HG02884 (cell line): ENCODE results near the gene CETP.
"Not testable (repeated sequence)": the region's sequence is repeated elsewhere in the genome, so short reads cannot be mapped to it uniquely, and the experiment has no call there.

Experiments
- ATAC-seq: cut with Tn5 transposase; IDR thresholded peaks from one replicate; pipeline ENCODE4 v1.9.1; 2021; ENCODE audit warnings: mild to moderate bottlenecking, moderate library complexity; ENCODE audit not compliant: unreplicated experiment

Gene CETP

DNA sequence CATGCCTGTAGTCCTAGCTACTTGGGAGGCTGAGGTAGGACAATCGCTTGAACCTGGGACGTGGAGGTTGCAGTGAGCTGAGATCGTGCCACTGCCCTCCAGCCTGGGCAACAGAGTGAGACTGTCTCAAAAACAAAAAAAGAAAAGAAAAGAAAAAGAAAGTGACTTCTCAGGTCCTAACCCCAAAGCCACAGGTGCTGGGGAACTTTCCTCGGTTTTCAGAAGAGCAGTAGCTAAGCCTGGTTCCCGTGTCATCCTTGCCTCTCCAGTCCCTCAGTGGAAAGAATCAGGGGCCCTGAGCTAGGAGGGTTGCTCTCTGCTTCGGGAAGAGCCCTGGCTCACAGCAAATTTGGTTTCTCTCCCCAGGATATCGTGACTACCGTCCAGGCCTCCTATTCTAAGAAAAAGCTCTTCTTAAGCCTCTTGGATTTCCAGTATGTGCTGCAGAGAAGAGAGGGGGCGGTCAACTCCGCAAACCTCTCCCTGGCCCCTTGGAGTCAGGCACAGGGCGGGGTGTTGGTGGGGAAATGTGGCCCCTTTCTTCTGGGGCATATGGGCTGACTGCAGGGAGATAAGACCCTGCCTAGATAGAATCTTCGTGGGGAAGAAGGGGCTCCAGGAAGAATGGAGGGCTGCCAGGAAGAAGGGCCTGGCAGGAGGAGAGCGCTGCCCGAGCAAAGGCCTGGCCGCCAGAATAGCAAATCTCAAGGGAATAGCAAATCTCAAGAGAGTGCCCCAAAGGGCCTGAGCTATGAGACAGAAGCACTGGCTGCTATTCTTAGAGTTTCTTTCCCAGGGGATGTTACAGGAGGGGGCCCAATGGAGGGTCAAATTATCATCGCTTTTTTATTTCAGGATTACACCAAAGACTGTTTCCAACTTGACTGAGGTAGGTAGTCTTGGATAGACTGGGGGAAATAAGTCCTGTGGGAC lies 19.3 kb downstream of the CETP start:
- no peak for ATAC-seq

- ATAC-seq = no peak
These were observed 20.1 kb downstream of the CETP start for GRCh38 chr16:56981729-56982271.

DNA sequence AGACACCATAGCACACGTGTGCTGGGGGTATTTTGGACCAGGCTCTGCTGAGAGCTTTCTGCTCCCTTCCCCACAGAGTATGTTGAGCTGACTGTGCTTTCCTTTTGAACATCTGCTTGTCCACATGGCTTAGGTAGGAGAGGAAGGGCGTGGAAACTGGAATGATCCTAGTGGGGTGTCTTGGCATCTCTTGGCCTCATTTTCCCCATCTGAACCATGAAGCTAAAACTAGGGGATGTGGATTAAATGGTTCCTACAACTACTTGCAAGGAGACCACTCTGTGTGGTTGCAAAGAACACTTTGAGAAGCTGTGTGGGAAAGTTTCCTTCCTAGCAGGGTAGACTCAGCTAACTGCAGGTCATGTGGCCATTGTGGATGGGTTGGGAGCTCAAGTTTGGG lies 20.9 kb downstream of the CETP start:
- no peak for ATAC-seq

DNA sequence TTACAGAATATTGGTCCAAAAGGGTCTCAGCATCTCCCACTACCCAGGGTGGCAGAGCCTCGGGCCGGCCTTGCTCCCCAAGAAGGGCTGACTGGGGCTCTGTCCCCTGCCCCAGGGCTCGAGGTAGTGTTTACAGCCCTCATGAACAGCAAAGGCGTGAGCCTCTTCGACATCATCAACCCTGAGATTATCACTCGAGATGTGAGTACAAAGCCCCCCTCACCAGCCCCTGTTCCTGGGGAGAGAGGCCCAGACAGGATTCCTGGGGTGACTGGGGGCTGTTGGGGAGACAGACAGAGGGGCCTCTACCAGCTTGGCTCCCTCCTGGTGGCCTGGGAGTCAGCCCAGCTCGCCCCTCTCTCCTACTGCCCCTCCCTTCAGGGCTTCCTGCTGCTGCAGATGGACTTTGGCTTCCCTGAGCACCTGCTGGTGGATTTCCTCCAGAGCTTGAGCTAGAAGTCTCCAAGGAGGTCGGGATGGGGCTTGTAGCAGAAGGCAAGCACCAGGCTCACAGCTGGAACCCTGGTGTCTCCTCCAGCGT lies 21.5 kb downstream of the CETP start:
- ATAC-seq = no peak

DNA sequence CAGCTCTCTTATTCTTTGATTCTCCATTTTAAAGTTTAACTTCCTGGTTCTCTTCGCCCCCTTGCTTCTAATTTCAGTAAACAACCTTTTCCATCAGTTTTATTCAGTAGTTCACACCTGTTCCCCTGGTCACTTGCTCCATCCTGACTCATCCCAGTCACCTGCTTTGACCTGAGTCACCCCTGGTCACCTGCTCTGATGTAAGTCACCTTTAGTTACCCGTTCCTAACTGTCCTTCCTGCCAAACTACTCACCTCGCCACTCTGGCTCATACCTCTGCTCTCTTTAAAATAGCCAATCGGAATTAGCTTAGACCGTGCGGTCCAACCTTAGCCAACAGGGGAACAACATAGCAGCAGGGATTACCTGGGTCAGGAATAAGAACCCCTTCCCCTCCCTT lies 22.9 kb downstream of the CETP start:
- ATAC-seq = no peak

GRCh38 chr16:56985288-56985961 lies 23.7 kb downstream of the CETP start:
- ATAC-seq = no peak

GRCh38 chr16:56985962-56986360 lies 24.2 kb downstream of the CETP start:
- no peak for ATAC-seq

GRCh38 chr16:56986361-56986760 lies 24.6 kb downstream of the CETP start:
- no peak for ATAC-seq

- ATAC-seq = not testable (repeated sequence)
These were observed 25.2 kb downstream of the CETP start for GRCh38 chr16:56986908-56987307.

GRCh38 chr16:56987692-56988091 lies 25.9 kb downstream of the CETP start:
- no peak for ATAC-seq

GRCh38 chr16:56988161-56988947 lies 26.6 kb downstream of the CETP start:
- no peak for ATAC-seq

DNA sequence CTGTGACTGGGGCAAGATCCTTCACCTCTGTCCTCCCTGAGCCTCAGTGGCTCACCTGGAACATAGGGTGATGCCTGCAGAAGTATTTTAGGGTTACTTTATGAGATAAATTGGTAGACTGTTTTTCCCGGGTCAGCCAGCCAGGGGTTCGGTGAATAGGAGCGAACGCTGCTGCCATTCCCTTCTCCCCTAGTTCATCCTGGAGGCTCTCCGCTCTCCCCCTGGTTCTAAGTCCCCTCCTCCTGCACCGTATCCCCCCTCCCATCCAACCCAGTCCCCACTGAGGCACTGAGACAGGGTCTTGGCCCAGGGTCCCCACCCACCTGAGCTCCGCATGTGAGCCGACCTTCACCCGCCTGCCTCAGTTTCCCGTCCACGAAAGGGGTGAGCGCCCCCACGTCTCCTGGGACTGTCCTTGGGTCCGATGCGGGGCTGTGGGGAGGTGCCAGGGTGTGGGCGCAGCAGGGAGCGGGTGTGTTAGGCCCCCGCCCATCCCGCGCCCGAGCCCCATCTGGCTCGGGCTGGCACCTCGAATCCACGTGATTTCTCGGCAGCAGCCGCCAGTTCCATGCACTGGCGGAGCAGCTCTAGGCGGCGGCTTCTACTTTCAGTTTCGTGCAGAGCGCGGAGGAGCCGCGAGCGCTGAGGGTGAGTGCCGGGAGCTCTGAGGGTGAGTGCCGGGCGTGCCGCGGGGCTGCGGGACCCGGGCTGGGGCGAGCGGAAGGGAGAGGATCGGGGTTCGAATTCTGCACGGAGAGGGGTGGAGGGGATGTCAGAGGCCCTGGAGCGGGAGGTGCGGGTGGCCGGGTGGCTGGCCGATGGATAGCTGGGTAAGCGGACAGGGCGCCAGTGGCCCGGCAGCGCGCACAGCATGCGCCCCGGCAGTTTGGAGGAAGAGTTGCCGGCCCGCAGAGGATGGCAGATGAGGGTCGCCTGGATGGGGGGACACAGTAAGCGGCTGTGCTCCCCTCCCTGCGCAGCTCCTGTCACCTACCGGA lies 27.5 kb downstream of the CETP start, which contains the start of gene NLRC5:
Gene NLRC5, plus strand, starts transcription at position 610 of the 998 bp plus-strand sequence. CDS start 31,156 bp downstream, outside the sequence.
- ATAC-seq = peak; percentile 71

- ATAC-seq = no peak
These were observed 28.2 kb downstream of the CETP start for GRCh38 chr16:56989988-56990387.

DNA sequence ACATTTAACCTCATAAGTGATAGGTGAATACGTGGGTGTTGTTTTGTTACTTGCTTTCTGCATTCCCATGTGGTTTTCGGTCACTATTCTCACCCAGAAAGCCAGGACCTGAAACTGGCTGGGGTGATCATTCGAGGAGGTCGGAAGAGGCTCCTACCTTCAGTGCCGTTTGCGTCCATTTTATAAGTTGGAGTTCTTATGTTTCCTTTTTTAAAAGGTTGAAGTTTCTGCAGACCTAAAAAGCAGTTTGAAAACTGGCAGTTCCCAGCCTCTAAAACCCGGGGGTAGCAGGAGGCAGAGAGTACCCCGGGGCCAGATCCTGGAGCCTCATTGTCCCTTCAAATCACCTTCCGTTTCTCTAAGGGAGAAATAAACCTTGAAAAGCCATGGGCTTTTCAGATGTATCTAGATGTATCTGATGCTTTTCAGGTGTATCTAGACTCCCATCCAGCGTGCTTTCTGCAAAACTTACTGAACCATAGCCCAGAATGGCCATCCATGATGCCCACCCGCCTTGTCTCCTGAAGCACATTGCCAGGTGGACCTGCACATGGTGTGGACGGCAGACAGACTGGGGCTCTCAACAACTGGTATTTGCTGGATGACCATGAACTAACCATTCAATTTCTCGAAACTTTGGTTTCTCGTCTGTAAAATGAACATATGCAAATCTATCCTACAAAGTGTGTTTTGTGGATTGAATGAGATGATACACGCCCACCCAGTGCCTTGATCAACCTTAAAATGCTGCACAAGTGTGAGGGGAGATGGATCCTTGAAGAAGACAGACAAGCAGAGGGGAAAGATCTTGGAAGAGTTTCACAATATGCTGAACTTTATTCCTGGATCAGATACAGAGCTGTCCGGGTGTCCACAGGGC lies 28.9 kb downstream of the CETP start:
- no peak for ATAC-seq

GRCh38 chr16:56992431-56992830 lies 30.7 kb downstream of the CETP start:
- not testable (repeated sequence) for ATAC-seq

DNA sequence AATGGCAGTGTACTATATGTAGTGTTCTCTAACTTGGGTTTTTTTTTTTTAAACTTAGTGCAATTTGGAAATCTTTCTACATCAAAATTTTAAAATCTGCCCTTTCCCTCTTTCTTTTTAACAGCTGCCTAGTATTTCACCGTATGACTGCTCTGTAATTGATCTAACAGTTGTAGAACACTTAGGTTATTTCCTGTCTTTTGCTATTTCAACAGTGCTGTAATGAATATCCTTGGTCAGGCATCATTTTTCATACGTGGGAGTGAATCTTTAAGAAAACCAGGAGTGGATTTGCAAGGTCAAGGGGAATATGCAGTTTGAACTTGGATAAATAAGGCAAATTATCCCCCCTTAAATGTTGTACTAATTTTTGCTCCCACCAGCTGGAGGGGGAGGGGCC lies 31.5 kb downstream of the CETP start:
- no peak for ATAC-seq

DNA sequence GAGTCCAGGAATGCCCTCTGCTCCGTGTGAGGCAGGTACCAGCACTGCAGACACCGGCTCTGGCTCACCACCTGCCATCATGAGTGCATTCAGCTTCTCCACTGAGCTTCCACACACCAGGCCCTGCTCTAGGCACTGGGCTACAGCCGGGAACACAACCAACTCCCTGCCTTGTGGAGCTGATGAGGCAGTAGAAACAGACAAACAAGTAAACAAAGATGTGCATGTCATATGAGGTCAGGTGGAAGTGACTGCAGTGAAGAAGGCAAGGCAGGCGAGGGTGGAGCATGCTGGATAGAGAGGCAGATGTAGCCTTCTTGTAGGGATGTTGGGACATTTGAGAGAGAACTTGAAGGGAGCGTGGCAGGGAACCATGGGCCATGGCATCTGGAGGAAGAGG lies 32.6 kb downstream of the CETP start:
- ATAC-seq = no peak

GRCh38 chr16:56995136-56995805 lies 33.5 kb downstream of the CETP start:
- no peak for ATAC-seq
